PC-3 (cell line): ENCODE results near the gene RPS6KA3. TPM values are rescaled to one million over a fixed set of nuclear protein-coding genes. Genes with fewer than 3 reads are reported as not detected.

Experiments used
- ATAC-seq: fragments of 200-7000 bp; cut with Tn5 transposase; 2 replicates; pipeline ENCODE4 v1.9.1; 2020; ENCODE audit warnings: mild to moderate bottlenecking, moderate library complexity
- BruUV-seq: library from RNA; stranded (reverse); fragments of 400-500 nt; replicated peaks from 2 replicates; lab custom pipeline; 2021; lab: Mats Ljungman, UMichigan
- CTCF ChIA-PET: fragments of 300-600 bp; sonication (Branson Sonifier 250); formaldehyde crosslinking; loops from one replicate; lab custom pipeline; 2022; ENCODE audit warnings: antibody characterized with exemption; lab: Charles Lee
- POLR2A ChIA-PET: fragments of 300-600 bp; sonication (Branson Sonifier 250); formaldehyde crosslinking; loops from one replicate; lab custom pipeline; 2022; ENCODE audit warnings: antibody characterized with exemption; ENCODE audit not compliant: unreplicated experiment; lab: Charles Lee
- DNase-seq: peaks from one replicate; pipeline ENCODE4 v3.0.0-alpha.2; 2015
- H2AFZ ChIP-seq: fragments of 300-600 bp; sonication (generic); 2 replicates; pipeline ENCODE4 v1.6.0; 2016; ENCODE audit warnings: antibody characterized with exemption, low read length
- H3F3A ChIP-seq: fragments of 300-600 bp; sonication (generic); one replicate; pipeline ENCODE4 v1.6.0; 2017; ENCODE audit warnings: antibody characterized with exemption, low read length, control low read depth, mild to moderate bottlenecking; ENCODE audit not compliant: unreplicated experiment
- H3K27ac ChIP-seq: fragments of 300-600 bp; sonication (generic); 2 replicates; pipeline ENCODE4 v1.5.1; 2016; ENCODE audit warnings: mild to moderate bottlenecking, low read length
- H3K27me3 ChIP-seq: fragments of 300-600 bp; sonication (generic); 2 replicates; pipeline ENCODE4 v1.6.1; 2016; ENCODE audit warnings: low read length, mixed read lengths
- H3K36me3 ChIP-seq: fragments of 300-600 bp; sonication (generic); 2 replicates; pipeline ENCODE4 v1.6.1; 2016; ENCODE audit warnings: low read depth, mixed run types, low read length, mixed read lengths
- H3K4me1 ChIP-seq: fragments of 300-600 bp; sonication (generic); 2 replicates; pipeline ENCODE4 v1.5.1; 2016; ENCODE audit warnings: low read length; ENCODE audit not compliant: insufficient read depth
- H3K4me2 ChIP-seq: fragments of 300-600 bp; sonication (generic); 2 replicates; pipeline ENCODE4 v1.6.0; 2016; ENCODE audit warnings: low read length
- H3K4me3 ChIP-seq: fragments of 300-600 bp; sonication (generic); 2 replicates; pipeline ENCODE4 v1.5.1; 2016; ENCODE audit warnings: mild to moderate bottlenecking, low read length, mixed read lengths
- H3K79me2 ChIP-seq: fragments of 300-600 bp; sonication (generic); 2 replicates; pipeline ENCODE4 v1.6.1; 2017; ENCODE audit warnings: low read length, mixed read lengths
- H3K9ac ChIP-seq: fragments of 300-600 bp; sonication (generic); 2 replicates; pipeline ENCODE4 v1.6.0; 2016; ENCODE audit warnings: mild to moderate bottlenecking, low read length
- H3K9me2 ChIP-seq: fragments of 300-600 bp; sonication (generic); replicated peaks from 2 replicates; pipeline ENCODE4 v1.6.1; 2016; ENCODE audit warnings: mixed run types, low read length, mixed read lengths
- H3K9me3 ChIP-seq: fragments of 300-600 bp; sonication (generic); 2 replicates; pipeline ENCODE4 v1.6.1; 2016; ENCODE audit warnings: low read length, mixed read lengths
- H4K20me1 ChIP-seq: fragments of 300-600 bp; sonication (generic); 2 replicates; pipeline ENCODE4 v1.6.1; 2016; ENCODE audit warnings: low read length, mixed read lengths
- CTCF ChIP-seq: fragments of 300-600 bp; sonication (generic); conservative IDR thresholded peaks from 2 replicates; pipeline ENCODE4 v1.5.1; 2017; ENCODE audit warnings: antibody characterized with exemption, low read depth, mild to moderate bottlenecking, low read length
- EZH2 ChIP-seq: fragments of 300-600 bp; sonication (generic); IDR thresholded peaks from one replicate; pipeline ENCODE4 v1.6.1; 2017; ENCODE audit warnings: antibody characterized with exemption, mild to moderate bottlenecking, low read length; ENCODE audit not compliant: unreplicated experiment
- EZH2phosphoT487 ChIP-seq: fragments of 300-600 bp; sonication (generic); IDR thresholded peaks from 2 replicates; pipeline ENCODE4 v1.6.1; 2018; ENCODE audit warnings: mild to moderate bottlenecking, antibody characterized with exemption, low read length, borderline replicate concordance
- intact Hi-C: fragments of 100-400 bp; cut with micrococcal nuclease; formaldehyde crosslinking; loops from 2 replicates; pipeline ENCODE4 v1.9.0; 2023
- total RNA-seq: library from RNA; depleted of rRNA; stranded (reverse); fragments of >200 nt; gene quantifications from 2 replicates; pipeline ENCODE4 v1.2.3, GENCODE V29; 2014

Gene RPS6KA3
- total RNA-seq, 1 experiment from 2014 or later: 22.8 TPM

GRCh38 chrX:20231598-20231997 lies 35.1 kb downstream of the RPS6KA3 start:
- no peak overlapping the region for H3K4me3 ChIP-seq
- no peak for DNase-seq
- no peak overlapping the region for H2AFZ ChIP-seq
- no peaks in the 10 kb centered on the region for H3K9me2 ChIP-seq
- H4K20me1 ChIP-seq: no peaks in the 10 kb centered on the region
- peaks cover 8% of the 10 kb centered on the region for H3K36me3 ChIP-seq
- no TSS peak for BruUV-seq
- H3K4me1 ChIP-seq: peaks cover 11% of the 10 kb centered on the region; the same call in 1 of the 2 replicates
- no peak overlapping the region for H3K4me2 ChIP-seq
- H3K9ac ChIP-seq: no peak overlapping the region
- H3K27ac ChIP-seq: no peak overlapping the region
- intact Hi-C loops: no loop called here
- TF ChIP-seq EZH2phosphoT487: no peak
- POLR2A ChIA-PET: no interaction called here
- H3K9me3 ChIP-seq: no peaks in the 10 kb centered on the region
- H3F3A ChIP-seq: no peaks in the 10 kb centered on the region
- H3K79me2 ChIP-seq: no peaks in the 10 kb centered on the region
- CTCF ChIA-PET: no interaction called here
- no peaks in the 10 kb centered on the region for H3K27me3 ChIP-seq
- ATAC-seq: no peak

- Histone ChIP-seq H4K20me1 (no peaks in the 10 kb centered on the region), H3K36me3 (peaks cover 8% of the 10 kb centered on the region), H3K27me3 (no peaks in the 10 kb centered on the region), H3K4me3 (no peak overlapping the region), H2AFZ (no peak overlapping the region), H3K4me1 (peaks cover 17% of the 10 kb centered on the region), H3K27ac (no peak overlapping the region), H3K4me2 (no peak overlapping the region), H3K9me3 (no peaks in the 10 kb centered on the region), H3F3A (no peaks in the 10 kb centered on the region), H3K9ac (no peak overlapping the region), H3K9me2 (no peaks in the 10 kb centered on the region), H3K79me2 (no peaks in the 10 kb centered on the region)
- ATAC-seq (no peak), DNase-seq (no peak)
- intact Hi-C loops: no loop called here
- BruUV-seq: no TSS peak
- ChIA-PET POLR2A (no interaction called here), CTCF (interaction anchor here (0.6 kb wide), 1 partner anchor 324 kb away, joined by 9 read pairs; no protein-coding TSS in a partner anchor)
- TF ChIP-seq CTCF: no peak
- no peak for TF ChIP-seq EZH2phosphoT487
- no peak for TF ChIP-seq EZH2
These were observed 36.3 kb downstream of the RPS6KA3 start for GRCh38 chrX:20230406-20230805.

GRCh38 chrX:20229155-20229554 lies 37.6 kb downstream of the RPS6KA3 start:
- POLR2A ChIA-PET: no interaction called here
- H3K27ac ChIP-seq: no peak overlapping the region

More at GRCh38 chrX:20229155-20229554, 37.6 kb downstream of the RPS6KA3 start:
- H3K79me2 ChIP-seq: no peaks in the 10 kb centered on the region
- H3K9me3 ChIP-seq: no peaks in the 10 kb centered on the region
- peaks cover 26% of the 10 kb centered on the region for H3K4me1 ChIP-seq
- H3K4me3 ChIP-seq: no peak overlapping the region
- H2AFZ ChIP-seq: no peak overlapping the region
- ATAC-seq (no peak), DNase-seq (no peak)
- H3K36me3 ChIP-seq: peaks cover 8% of the 10 kb centered on the region
- no peaks in the 10 kb centered on the region for H3K27me3 ChIP-seq
- no TSS peak for BruUV-seq
- H4K20me1 ChIP-seq: no peaks in the 10 kb centered on the region
- no peak overlapping the region for H3K9ac ChIP-seq
- H3F3A ChIP-seq: no peaks in the 10 kb centered on the region
- H3K4me2 ChIP-seq: no peak overlapping the region
- TF ChIP-seq EZH2phosphoT487 (no peak), CTCF (no peak), EZH2 (no peak)
- CTCF ChIA-PET: no interaction called here
- intact Hi-C loops: no loop called here
- no peaks in the 10 kb centered on the region for H3K9me2 ChIP-seq
